HS-5 (cell line): Measurements from ENCODE around the gene MT1B.
"Not testable (repeated sequence)": the region's sequence is repeated elsewhere in the genome, so short reads cannot be mapped to it uniquely, and the experiment has no call there.

Experiments
- DNase-seq: peaks from one replicate; pipeline ENCODE4 v3.0.0-alpha.2; 2012; ENCODE audit warnings: low read depth

The MT1B gene

GRCh38 chr16:56620339-56620897, 31.3 kb upstream of the MT1B start:
- DNase-seq = no peak

- not testable (repeated sequence) for DNase-seq
Observed at GRCh38 chr16:56621665-56622445, 29.8 kb upstream of the MT1B start.

GRCh38 chr16:56623184-56623583, 28.5 kb upstream of the MT1B start:
- DNase-seq = not testable (repeated sequence)

GRCh38 chr16:56623637-56624036, 28.0 kb upstream of the MT1B start:
- no peak for DNase-seq

GRCh38 chr16:56625140-56625942, 26.3 kb upstream of the MT1B start, which contains the start of gene MT1E:
TSS of gene MT1E (plus strand) at chr16:56625781. CDS start at chr16:56625852, 71 bp downstream.
- no peak for DNase-seq

GRCh38 chr16:56625943-56626654, 25.6 kb upstream of the MT1B start:
- DNase-seq = no peak

- DNase-seq = no peak
Observed at GRCh38 chr16:56626685-56627084, 25.0 kb upstream of the MT1B start.

GRCh38 chr16:56628486-56629350, 23.0 kb upstream of the MT1B start:
- no peak for DNase-seq

GRCh38 chr16:56629531-56629930, 22.2 kb upstream of the MT1B start:
- no peak for DNase-seq

GRCh38 chr16:56630134-56630533, 21.6 kb upstream of the MT1B start:
- DNase-seq = no peak

- DNase-seq = no peak
Observed at GRCh38 chr16:56631197-56631596, 20.5 kb upstream of the MT1B start.

- DNase-seq = no peak
Observed at GRCh38 chr16:56631832-56632155, 19.9 kb upstream of the MT1B start.

GRCh38 chr16:56632156-56632847, 19.4 kb upstream of the MT1B start, which contains the start of gene MT1M:
TSS of gene MT1M (plus strand) at chr16:56632659. CDS start at chr16:56632732, 73 bp downstream.
- no peak for DNase-seq

- no peak for DNase-seq
Observed at GRCh38 chr16:56632848-56633365, 18.8 kb upstream of the MT1B start.

GRCh38 chr16:56633535-56633934, 18.2 kb upstream of the MT1B start:
- no peak for DNase-seq

GRCh38 chr16:56634715-56635440, 16.8 kb upstream of the MT1B start:
- no peak for DNase-seq

GRCh38 chr16:56635441-56635967, 16.2 kb upstream of the MT1B start:
- DNase-seq = no peak

- DNase-seq = no peak
Observed at GRCh38 chr16:56636616-56637413, 14.9 kb upstream of the MT1B start.
